Measurements from ENCODE around the gene TRPM4.
"Not testable (repeated sequence)": the region's sequence is repeated elsewhere in the genome, so short reads cannot be mapped to it uniquely, and the experiment has no call there.

TRPM4 gene

GRCh38 chr19:49151267-49152118 lies 6.1 kb upstream of the TRPM4 start:
- no peak for DNase-seq (ENCODE audit: low read depth, low spot score)

- no peak for DNase-seq (ENCODE audit: low read depth, low spot score)
Measured at GRCh38 chr19:49152119-49152550, 5.5 kb upstream of the TRPM4 start.

GRCh38 chr19:49153167-49153809 lies 4.3 kb upstream of the TRPM4 start:
- DNase-seq (ENCODE audit: low read depth, low spot score), result no peak

GRCh38 chr19:49154279-49154678 lies 3.3 kb upstream of the TRPM4 start:
- DNase-seq (ENCODE audit: low read depth, low spot score), result no peak

GRCh38 chr19:49155005-49155819 lies 2.4 kb upstream of the TRPM4 start, which contains the start of gene HRC:
Gene HRC (minus strand): TSS chr19:49155396. CDS start chr19:49155237, 159 bp downstream.
- no peak for DNase-seq (ENCODE audit: low read depth, low spot score)

GRCh38 chr19:49155820-49156346 lies 1.7 kb upstream of the TRPM4 start:
- DNase-seq (ENCODE audit: low read depth, low spot score), result no peak

- no peak for DNase-seq (ENCODE audit: low read depth, low spot score)
Measured at GRCh38 chr19:49160450-49161189, 3.0 kb downstream of the TRPM4 start.

- DNase-seq (ENCODE audit: low read depth, low spot score), result no peak
Measured at GRCh38 chr19:49161987-49162386, 4.4 kb downstream of the TRPM4 start.

- no peak for DNase-seq (ENCODE audit: low read depth, low spot score)
Measured at GRCh38 chr19:49165111-49165750, 7.6 kb downstream of the TRPM4 start.

GRCh38 chr19:49165865-49166301 lies 8.3 kb downstream of the TRPM4 start:
- DNase-seq (ENCODE audit: low read depth, low spot score), result no peak

- DNase-seq (ENCODE audit: low read depth, low spot score), result no peak
Measured at GRCh38 chr19:49167857-49168409, 10.3 kb downstream of the TRPM4 start.

GRCh38 chr19:49168421-49168820 lies 10.8 kb downstream of the TRPM4 start:
- no peak for DNase-seq (ENCODE audit: low read depth, low spot score)

- no peak for DNase-seq (ENCODE audit: low read depth, low spot score)
Measured at GRCh38 chr19:49173198-49173597, 15.6 kb downstream of the TRPM4 start.

GRCh38 chr19:49180659-49181058 lies 23.1 kb downstream of the TRPM4 start:
- DNase-seq (ENCODE audit: low read depth, low spot score), result no peak

GRCh38 chr19:49182010-49182847 lies 24.6 kb downstream of the TRPM4 start:
- DNase-seq (ENCODE audit: low read depth, low spot score), result not testable (repeated sequence)

- DNase-seq (ENCODE audit: low read depth, low spot score), result no peak
Measured at GRCh38 chr19:49182848-49183375, 25.3 kb downstream of the TRPM4 start.

- DNase-seq (ENCODE audit: low read depth, low spot score), result no peak
Measured at GRCh38 chr19:49186108-49186507, 28.5 kb downstream of the TRPM4 start.

- DNase-seq (ENCODE audit: low read depth, low spot score), result no peak
Measured at GRCh38 chr19:49188626-49189200, 31.1 kb downstream of the TRPM4 start.

- no peak for DNase-seq (ENCODE audit: low read depth, low spot score)
Measured at GRCh38 chr19:49189259-49189658, 31.7 kb downstream of the TRPM4 start.

Measured in activated CD4-positive, CD25-positive, alpha-beta regulatory T cell treated with anti-CD3 and anti-CD28 coated beads, Interleukin-2, amount 50 U/mL, for 16 hours (primary cell).